CD14-positive monocyte (primary cell): ENCODE measurements around the gene AKAIN1. TPM values are rescaled to one million over a fixed set of nuclear protein-coding genes. Genes with fewer than 3 reads are reported as not detected.

ENCODE experiments used
- DNase-seq, 3 donors: peaks; one replicate each; pipeline ENCODE4 v3.0.0-alpha.2; 2011 to 2022
- H2AFZ ChIP-seq: 2 replicates; pipeline ENCODE4 v1.6.0; 2012; ENCODE audit warnings: mild to moderate bottlenecking, low read depth, low read length, inconsistent platforms; ENCODE audit not compliant: insufficient read depth, poor library complexity, severe bottlenecking
- H3K27ac ChIP-seq, 2 donors: 1 replicate in 1 of 2; 2 replicates in 1 of 2; pipeline ENCODE4 v1.5.1; 2012 to 2013; ENCODE audit warnings: low read length in 2 of 2, control low read depth in 1 of 2, inconsistent platforms in 1 of 2, low read depth in 1 of 2, mild to moderate bottlenecking in 1 of 2
- H3K27me3 ChIP-seq, 2 donors: one replicate each; pipeline versions ENCODE4 v1.6.0 to v1.6.1; 2011 to 2013; ENCODE audit warnings: low read length in 2 of 2; ENCODE audit not compliant: control insufficient read depth in 2 of 2, insufficient read depth in 2 of 2
- H3K36me3 ChIP-seq, 2 donors: replicated peaks in 1 of 2; 1 replicate in 1 of 2; 2 replicates in 1 of 2; pipeline versions ENCODE4 v1.5.1 to v1.6.1; 2012 to 2013; ENCODE audit warnings: low read length in 2 of 2, control low read depth in 1 of 2, inconsistent platforms in 1 of 2, mild to moderate bottlenecking in 1 of 2; ENCODE audit not compliant: insufficient read depth in 2 of 2, control insufficient read depth in 1 of 2
- H3K4me1 ChIP-seq, 2 donors: 1 replicate in 1 of 2; 2 replicates in 1 of 2; pipeline versions ENCODE4 v1.5.1 to v1.6.1; 2012 to 2013; ENCODE audit warnings: low read length in 2 of 2, control low read depth in 1 of 2, inconsistent platforms in 1 of 2, mild to moderate bottlenecking in 1 of 2, moderate library complexity in 1 of 2; ENCODE audit not compliant: insufficient read depth in 2 of 2, control insufficient read depth in 1 of 2
- H3K4me2 ChIP-seq: replicated peaks from 2 replicates; pipeline ENCODE3; 2012; ENCODE audit warnings: low read length, moderate library complexity, mild to moderate bottlenecking; ENCODE audit not compliant: poor library complexity, severe bottlenecking; ENCODE audit errors: extremely low read depth
- H3K4me3 ChIP-seq, 3 experiments: fragments of 200-600 bp in 1 of 3; sonication (generic) in 1 of 3; replicated peaks in 1 of 3; 1 replicate in 2 of 3; 2 replicates in 1 of 3; pipeline ENCODE4 v1.5.1; 2011 to 2013; ENCODE audit warnings: low read length in 3 of 3, mild to moderate bottlenecking in 3 of 3, control low read depth in 2 of 3, low read depth in 2 of 3, inconsistent platforms in 1 of 3, moderate library complexity in 1 of 3
- H3K79me2 ChIP-seq: 2 replicates; pipeline ENCODE4 v1.6.0; 2012; ENCODE audit warnings: mild to moderate bottlenecking, control low read depth, inconsistent platforms, low read length, moderate library complexity; ENCODE audit not compliant: insufficient read depth
- H3K9ac ChIP-seq: 2 replicates; pipeline ENCODE4 v1.6.0; 2017; ENCODE audit warnings: low read length, mild to moderate bottlenecking; ENCODE audit not compliant: insufficient read depth, poor library complexity, severe bottlenecking
- H3K9me3 ChIP-seq, 2 donors: replicated peaks in 1 of 2; 1 replicate in 1 of 2; 2 replicates in 1 of 2; pipeline versions ENCODE4 v1.5.1 to v1.6.1; 2012 to 2013; ENCODE audit warnings: low read length in 2 of 2, control low read depth in 1 of 2; ENCODE audit not compliant: control insufficient read depth in 1 of 2, insufficient read depth in 1 of 2
- H4K20me1 ChIP-seq: 2 replicates; pipeline ENCODE4 v1.6.0; 2012; ENCODE audit warnings: mild to moderate bottlenecking, low read length, control low read depth, moderate library complexity; ENCODE audit not compliant: insufficient read depth
- H3K27ac Mint-ChIP-seq, 7 donors: one replicate each; pipeline ENCODE4 v1.8.0; 2020; ENCODE audit warnings: mild to moderate bottlenecking in 7 of 7, mixed read lengths in 7 of 7, moderate library complexity in 6 of 7, inconsistent platforms in 2 of 7
- H3K27me3 Mint-ChIP-seq, 3 donors: one replicate each; pipeline ENCODE4 v1.8.0; 2021 to 2022; ENCODE audit warnings: low read depth in 3 of 3, mild to moderate bottlenecking in 3 of 3, mixed read lengths in 3 of 3, moderate library complexity in 3 of 3, inconsistent platforms in 1 of 3
- H3K36me3 Mint-ChIP-seq, 2 donors: one replicate each; pipeline ENCODE4 v1.8.0; 2020; ENCODE audit warnings: mixed read lengths in 2 of 2, inconsistent platforms in 1 of 2, mild to moderate bottlenecking in 1 of 2
- H3K4me1 Mint-ChIP-seq: one replicate; pipeline ENCODE4 v1.8.0; 2020; ENCODE audit warnings: mild to moderate bottlenecking, mixed read lengths
- H3K4me3 Mint-ChIP-seq, 2 donors: one replicate each; pipeline ENCODE4 v1.8.0; 2020; ENCODE audit warnings: mild to moderate bottlenecking in 2 of 2, mixed read lengths in 2 of 2, moderate library complexity in 1 of 2
- H3K9me3 Mint-ChIP-seq, 7 donors: one replicate each; pipeline ENCODE4 v1.8.0; 2020 to 2022; ENCODE audit warnings: mixed read lengths in 7 of 7, mild to moderate bottlenecking in 6 of 7, moderate library complexity in 6 of 7, inconsistent platforms in 2 of 7
- CTCF ChIP-seq: fragments of 200-600 bp; IDR thresholded peaks from one replicate; pipeline ENCODE4 v1.8.0; 2022; ENCODE audit warnings: antibody characterized with exemption, mild to moderate bottlenecking
- WGBS: methylation state at CpG from one replicate; pipeline ENCODE4 v1.1.5; 2013; ENCODE audit warnings: missing lambda C conversion rate; ENCODE audit not compliant: insufficient coverage; 5-methylcytosine and 5-hydroxymethylcytosine counted together
- intact Hi-C, 2 donors: fragments of 100-400 bp; cut with micrococcal nuclease; formaldehyde crosslinking; loops; one replicate each; pipeline versions ENCODE4 v1.15.0 to v1.15.1; 2023
- polyA plus RNA-seq, 3 donors: library from polyadenylated mRNA; depleted of rRNA in 1 of 3; unstranded in 2 of 3; stranded (reverse) in 1 of 3; fragments of 300-500 nt in 2 of 3; fragments of >200 nt in 1 of 3; fragmentation: Illumina TruSeq in 2 of 3; gene quantifications; 1 replicate in 2 of 3; 2 replicates in 1 of 3; pipeline ENCODE4 v1.2.3, GENCODE V29; 2012 to 2021

The AKAIN1 gene
- polyA plus RNA-seq, 3 donors = not detected

- Mint-ChIP-seq H3K4me3 (no peak overlapping the region), H3K36me3 (no peaks in the 10 kb centered on the region), H3K4me1 (no peaks in the 10 kb centered on the region), H3K9me3 (peaks cover 0 to 14% (median 4%) of the 10 kb centered on the region in 7 donors), H3K27me3 (peaks cover 0 to 4% (median 1%) of the 10 kb centered on the region in 3 donors), H3K27ac (no peak overlapping the region)
- Histone ChIP-seq H3K4me2 (no peak overlapping the region), H3K27ac (no peak overlapping the region), H3K4me3 (no peak overlapping the region), H4K20me1 (no peaks in the 10 kb centered on the region), H3K4me1 (no peaks in the 10 kb centered on the region), H3K79me2 (no peaks in the 10 kb centered on the region), H3K36me3 (no peaks in the 10 kb centered on the region), H3K9me3 (peaks cover 0 to 5% of the 10 kb centered on the region in 2 donors), H2AFZ (no peak overlapping the region), H3K9ac (no peak overlapping the region), H3K27me3 (no peaks in the 10 kb centered on the region)
- no peak for DNase-seq
- no peak for TF ChIP-seq CTCF
- WGBS = no CpG with 5 or more reads among the region's 4 CpGs
- intact Hi-C loops = no loop called here
Observed at GRCh38 chr18:5142131-5142530, 54.9 kb downstream of the AKAIN1 start.

DNA sequence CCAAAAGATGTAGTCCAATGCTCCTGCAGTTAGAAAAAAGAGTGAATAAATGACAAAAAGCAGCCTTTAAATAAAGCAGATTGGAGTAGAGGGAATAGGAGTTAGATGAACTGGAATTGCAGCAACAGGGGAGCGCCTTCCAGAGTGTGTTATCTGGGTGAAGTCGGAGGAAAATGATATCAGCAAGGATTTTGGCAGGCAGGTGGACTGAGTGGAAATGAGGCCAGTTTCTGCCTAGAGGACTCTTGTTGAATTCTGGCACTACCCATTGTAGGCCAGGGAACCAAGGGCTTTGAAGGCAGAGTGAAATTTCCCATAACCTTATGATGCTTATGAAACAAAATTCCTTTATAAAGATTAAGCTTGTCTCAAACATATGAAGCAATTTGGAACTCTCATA lies 59.8 kb downstream of the AKAIN1 start:
- Histone ChIP-seq H3K9me3 (peaks cover 7 to 9% of the 10 kb centered on the region in 2 donors), H2AFZ (no peak overlapping the region), H3K36me3 (no peaks in the 10 kb centered on the region), H3K4me2 (no peak overlapping the region), H3K4me1 (no peaks in the 10 kb centered on the region), H3K4me3 (no peak overlapping the region), H3K79me2 (no peaks in the 10 kb centered on the region), H3K27ac (no peak overlapping the region), H3K27me3 (no peaks in the 10 kb centered on the region), H3K9ac (no peak overlapping the region), H4K20me1 (no peaks in the 10 kb centered on the region)
- 90% methylated on average over 1 of the region's 2 CpGs for WGBS
- no peak overlapping the region for H3K27ac Mint-ChIP-seq
- intact Hi-C loops = no loop called here
- H3K4me3 Mint-ChIP-seq = no peak overlapping the region
- H3K9me3 Mint-ChIP-seq = peaks cover 2 to 22% (median 4%) of the 10 kb centered on the region in 7 donors
- no peaks in the 10 kb centered on the region for H3K4me1 Mint-ChIP-seq
- H3K27me3 Mint-ChIP-seq = peaks cover 0 to 3% (median 2%) of the 10 kb centered on the region in 3 donors
- DNase-seq = no peak
- H3K36me3 Mint-ChIP-seq = no peaks in the 10 kb centered on the region
- no peak for TF ChIP-seq CTCF
